HL-60 (cell line): ENCODE data around the gene FMN1.

ENCODE experiments used
- DNase-seq, 2 experiments: peaks; one replicate each; pipeline ENCODE4 v3.0.0-alpha.2; 2010 to 2020; ENCODE audit warnings: low read depth in 1 of 2, low spot score in 1 of 2
- H3K27ac ChIP-seq: fragments of 250-450 bp; sonication (Bioruptor Pico); replicated peaks from 2 replicates; pipeline ENCODE4 v1.5.1; 2020; ENCODE audit warnings: mild to moderate bottlenecking, moderate library complexity
- H3K27me3 ChIP-seq: fragments of 250-450 bp; sonication (Bioruptor Pico); 2 replicates; pipeline ENCODE4 v1.5.1; 2021; ENCODE audit warnings: mild to moderate bottlenecking, moderate library complexity; ENCODE audit not compliant: insufficient read depth, poor library complexity, severe bottlenecking
- H3K4me3 ChIP-seq: replicated peaks from 2 replicates; pipeline ENCODE4 v1.5.1; 2011; ENCODE audit warnings: mild to moderate bottlenecking, control low read depth, low read length; ENCODE audit not compliant: insufficient read depth
- CTCF ChIP-seq: IDR thresholded peaks from one replicate; pipeline ENCODE4 v1.5.1; 2011; ENCODE audit warnings: low read length, control low read depth, inconsistent platforms; ENCODE audit not compliant: insufficient read depth
- GABPA ChIP-seq: IDR thresholded peaks from 2 replicates; pipeline ENCODE4 v1.6.1; 2012; ENCODE audit warnings: low read depth
- POLR2AphosphoS5 ChIP-seq: IDR thresholded peaks from 2 replicates; pipeline ENCODE4 v1.6.1; 2012; ENCODE audit warnings: low read depth
- REST ChIP-seq: IDR thresholded peaks from 2 replicates; pipeline ENCODE4 v1.6.1; 2012; ENCODE audit warnings: low read depth; ENCODE audit not compliant: insufficient replicate concordance
- SPI1 ChIP-seq: IDR thresholded peaks from 2 replicates; pipeline ENCODE4 v1.6.1; 2012; ENCODE audit warnings: low read depth, mild to moderate bottlenecking, borderline replicate concordance

Gene FMN1

GRCh38 chr15:32933236-32933635, 261.3 kb downstream of the FMN1 start:
- DNase-seq: no peak
- H3K27me3 ChIP-seq: peaks cover 7% of the 10 kb centered on the region
- no peak overlapping the region for H3K4me3 ChIP-seq
- H3K27ac ChIP-seq: no peak overlapping the region
- TF ChIP-seq CTCF (no peak), REST (no peak), POLR2AphosphoS5 (no peak), GABPA (no peak), SPI1 (no peak)

GRCh38 chr15:32928876-32929275, 265.6 kb downstream of the FMN1 start:
- Histone ChIP-seq H3K27ac (no peak overlapping the region), H3K27me3 (peaks cover 2% of the 10 kb centered on the region), H3K4me3 (no peak overlapping the region)
- no peak for DNase-seq
- TF ChIP-seq REST (no peak), SPI1 (no peak), POLR2AphosphoS5 (no peak), CTCF (no peak), GABPA (no peak)

- no peak for DNase-seq
- TF ChIP-seq REST (no peak), GABPA (no peak), POLR2AphosphoS5 (no peak), CTCF (no peak), SPI1 (no peak)
These were observed 267.4 kb downstream of the FMN1 start for GRCh38 chr15:32927124-32927523.

More at GRCh38 chr15:32927124-32927523, 267.4 kb downstream of the FMN1 start:
- peaks cover 2% of the 10 kb centered on the region for H3K27me3 ChIP-seq
- H3K27ac ChIP-seq: no peak overlapping the region
- no peak overlapping the region for H3K4me3 ChIP-seq
